ENCODE measurements around the gene TRIM46. TPM values are rescaled to one million over a fixed set of nuclear protein-coding genes. Genes with fewer than 3 reads are reported as not detected.

The TRIM46 gene
- total RNA-seq, 1 donor from 2014 or later, result 13.2 TPM

GRCh38 chr1:155166051-155166470 lies 7.6 kb upstream of the TRIM46 start:
- Histone ChIP-seq H3K4me2 (ENCODE audit: low read length) (no peak overlapping the region), H2AFZ (ENCODE audit: low read depth, low read length) (no peak overlapping the region)

GRCh38 chr1:155166471-155167165 lies 7.0 kb upstream of the TRIM46 start:
- no peak overlapping the region for H3K4me3 ChIP-seq (ENCODE audit: insufficient read depth, low read depth, low read length)
- no peak overlapping the region for H3K27ac ChIP-seq (ENCODE audit: low read depth, low read length)
- no peaks in the 10 kb centered on the region for H3K27me3 ChIP-seq (ENCODE audit: insufficient read depth, low read length)
- H3K4me1 ChIP-seq (ENCODE audit: insufficient read depth, low read length), result no peaks in the 10 kb centered on the region
- peaks cover 5% of the 10 kb centered on the region for H3K9me3 Mint-ChIP-seq (ENCODE audit: unreplicated experiment)
- DNase-seq (ENCODE audit: low read depth), result no peak
- peaks cover 8% of the 10 kb centered on the region for H4K20me1 ChIP-seq (ENCODE audit: insufficient read depth, low read length)
- peaks cover 8% of the 10 kb centered on the region for H3K79me2 ChIP-seq (ENCODE audit: insufficient read depth, low read length)
- no peak overlapping the region for H3K9ac ChIP-seq (ENCODE audit: low read length)
- no peak for FAIRE-seq
- H3K9me3 ChIP-seq (ENCODE audit: insufficient read depth, low read depth, low read length), result no peaks in the 10 kb centered on the region
- H3K4me2 ChIP-seq (ENCODE audit: low read length), result no peak overlapping the region
- H2AFZ ChIP-seq (ENCODE audit: low read depth, low read length), result no peak overlapping the region
- H3K27ac Mint-ChIP-seq (ENCODE audit: unreplicated experiment), result no peak overlapping the region
- H3K36me3 Mint-ChIP-seq (ENCODE audit: low read depth, unreplicated experiment), result peaks cover 11% of the 10 kb centered on the region
- no peak for TF ChIP-seq EZH2 (IDR thresholded peaks at IDR 0.05; ENCODE audit: insufficient read depth, low read length)
- no peak for TF ChIP-seq CTCF (IDR thresholded peaks at IDR 0.05; ENCODE audit: insufficient read depth, low read depth, low read length)
- H3K27me3 Mint-ChIP-seq (ENCODE audit: low read depth, unreplicated experiment), result peaks cover 5% of the 10 kb centered on the region
- peaks cover 3% of the 10 kb centered on the region for H3K4me1 Mint-ChIP-seq (ENCODE audit: low read depth, unreplicated experiment)
- peaks cover 11% of the 10 kb centered on the region for H3K36me3 ChIP-seq (ENCODE audit: insufficient read depth, low read length)
- H3K4me3 Mint-ChIP-seq (ENCODE audit: unreplicated experiment), result no peak overlapping the region

More at GRCh38 chr1:155166051-155166470, 7.6 kb upstream of the TRIM46 start:
- no peaks in the 10 kb centered on the region for H3K9me3 ChIP-seq (ENCODE audit: insufficient read depth, low read depth, low read length)
- Mint-ChIP-seq H3K27ac (ENCODE audit: unreplicated experiment) (no peak overlapping the region), H3K9me3 (ENCODE audit: unreplicated experiment) (peaks cover 5% of the 10 kb centered on the region), H3K4me3 (ENCODE audit: unreplicated experiment) (no peak overlapping the region), H3K27me3 (ENCODE audit: low read depth, unreplicated experiment) (peaks cover 5% of the 10 kb centered on the region), H3K36me3 (ENCODE audit: low read depth, unreplicated experiment) (peaks cover 11% of the 10 kb centered on the region), H3K4me1 (ENCODE audit: low read depth, unreplicated experiment) (peaks cover 3% of the 10 kb centered on the region)
- FAIRE-seq, result no peak
- H3K36me3 ChIP-seq (ENCODE audit: insufficient read depth, low read length), result peaks cover 11% of the 10 kb centered on the region
- no peak for DNase-seq (ENCODE audit: low read depth)
- peaks cover 8% of the 10 kb centered on the region for H4K20me1 ChIP-seq (ENCODE audit: insufficient read depth, low read length)
- H3K4me1 ChIP-seq (ENCODE audit: insufficient read depth, low read length), result no peaks in the 10 kb centered on the region
- H3K4me3 ChIP-seq (ENCODE audit: insufficient read depth, low read depth, low read length), result no peak overlapping the region
- H3K27me3 ChIP-seq (ENCODE audit: insufficient read depth, low read length), result no peaks in the 10 kb centered on the region
- no peak overlapping the region for H3K9ac ChIP-seq (ENCODE audit: low read length)
- no peak overlapping the region for H3K27ac ChIP-seq (ENCODE audit: low read depth, low read length)
- H3K79me2 ChIP-seq (ENCODE audit: insufficient read depth, low read length), result peaks cover 3% of the 10 kb centered on the region
- no peak for TF ChIP-seq EZH2 (IDR thresholded peaks at IDR 0.05; ENCODE audit: insufficient read depth, low read length)
- TF ChIP-seq CTCF (IDR thresholded peaks at IDR 0.05; ENCODE audit: insufficient read depth, low read depth, low read length), result no peak

Data from astrocyte (in vitro differentiated cells and primary cell).